Forelimb muscle (tissue), 1 donor: Measurements from ENCODE around the gene GMPR. TPM values are rescaled to one million over a fixed set of nuclear protein-coding genes. Genes with fewer than 3 reads are reported as not detected.

Experiments
- DNase-seq: peaks from one replicate; pipeline ENCODE4 v3.0.0-alpha.2; 2013; ENCODE audit warnings: low read depth
- polyA plus RNA-seq: library from polyadenylated mRNA; unstranded; fragments of 120-200 nt; gene quantifications from one replicate; pipeline ENCODE4 v1.2.1, GENCODE V29; 2013; ENCODE audit not compliant: insufficient read length

Gene GMPR
- 66.8 TPM for polyA plus RNA-seq

- no peak for DNase-seq
Measured at GRCh38 chr6:16238057-16238962, at the start of gene GMPR. GMPR (plus strand) TSS chr6:16238587; CDS start chr6:16238694, 107 bp downstream.

- no peak for DNase-seq
Measured at GRCh38 chr6:16190214-16190613, 48.2 kb upstream of the GMPR start.

- no peak for DNase-seq
Measured at GRCh38 chr6:16196260-16196983, 42.0 kb upstream of the GMPR start.

- no peak for DNase-seq
Measured at GRCh38 chr6:16196984-16197546, 41.3 kb upstream of the GMPR start.

DNA sequence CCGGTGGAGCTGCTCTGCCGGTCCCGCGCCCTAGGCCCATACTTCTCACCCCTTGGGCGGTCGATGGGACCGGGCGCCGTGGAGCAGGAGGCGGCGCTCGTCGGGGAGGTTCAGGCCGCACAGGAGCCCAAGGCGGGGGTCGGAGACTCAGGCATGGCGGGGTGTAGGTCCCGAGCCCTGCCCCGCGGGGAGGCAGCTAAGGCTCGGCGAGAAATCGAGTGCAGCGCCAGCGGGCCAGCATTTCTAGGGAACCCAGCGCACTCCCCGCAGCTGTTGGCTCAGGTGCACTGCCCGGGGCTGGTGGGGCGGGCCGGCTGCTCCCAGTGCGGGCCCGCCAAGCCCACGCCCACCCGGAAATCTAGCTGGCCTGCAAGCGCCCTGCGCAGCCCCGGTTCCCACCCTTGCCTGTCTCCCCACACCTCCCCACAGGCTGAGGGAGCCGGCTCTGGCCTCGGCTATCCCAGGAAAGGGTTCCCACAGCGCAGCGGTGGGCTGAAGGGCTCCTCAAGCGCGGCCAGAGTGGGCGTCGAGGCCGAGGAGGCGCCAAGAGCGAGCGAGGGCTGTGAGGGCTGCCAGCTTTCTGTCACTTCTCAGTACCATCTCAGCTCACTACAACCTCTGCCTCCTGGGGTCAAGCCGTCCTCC, 40.2 kb upstream of the GMPR start:
- no peak for DNase-seq

- DNase-seq = no peak
Measured at GRCh38 chr6:16199804-16200203, 38.6 kb upstream of the GMPR start.

- no peak for DNase-seq
Measured at GRCh38 chr6:16200321-16200883, 38.0 kb upstream of the GMPR start.

- DNase-seq = no peak
Measured at GRCh38 chr6:16201706-16202105, 36.7 kb upstream of the GMPR start.

- DNase-seq = no peak
Measured at GRCh38 chr6:16204653-16205376, 33.6 kb upstream of the GMPR start.

DNA sequence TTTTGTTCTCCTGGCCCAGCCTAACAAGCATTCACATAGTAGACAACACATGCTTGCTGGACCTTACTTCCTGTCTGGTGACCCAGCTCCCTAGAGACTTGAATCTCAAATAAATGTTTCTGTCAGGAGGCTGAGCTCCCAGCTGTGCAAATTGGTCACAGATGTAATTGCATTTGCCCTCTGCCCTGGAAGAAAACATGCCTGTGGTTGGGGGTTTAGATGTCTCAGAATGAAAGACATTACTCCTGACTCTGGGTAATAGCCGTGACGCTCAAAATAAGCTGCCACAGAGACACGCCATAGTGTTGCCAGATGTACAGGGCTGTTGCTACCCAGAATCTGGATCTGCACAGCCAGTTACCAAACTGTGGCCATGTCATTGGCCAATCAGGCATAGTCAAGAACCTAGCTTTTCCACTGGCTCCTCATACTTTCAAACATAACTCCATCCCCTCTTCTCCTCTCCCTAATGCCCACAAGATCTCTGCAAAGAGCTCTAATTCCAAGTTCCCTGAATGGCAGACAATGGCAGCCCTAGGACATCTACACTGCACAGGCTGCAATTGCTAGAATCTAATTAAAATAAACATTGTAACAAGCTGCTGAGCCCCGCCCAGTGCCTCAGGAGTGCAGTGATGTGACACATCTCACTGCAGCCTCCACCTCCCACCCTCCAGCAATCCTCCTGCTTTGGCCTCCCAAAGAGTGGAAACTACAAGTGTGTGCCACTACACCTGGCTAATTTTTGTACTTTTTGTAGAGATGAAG, 32.8 kb upstream of the GMPR start:
- DNase-seq = no peak

GRCh38 chr6:16206595-16207037, 31.8 kb upstream of the GMPR start:
- peak; percentile 78 for DNase-seq

GRCh38 chr6:16208989-16209388, 29.4 kb upstream of the GMPR start:
- DNase-seq = no peak

DNA sequence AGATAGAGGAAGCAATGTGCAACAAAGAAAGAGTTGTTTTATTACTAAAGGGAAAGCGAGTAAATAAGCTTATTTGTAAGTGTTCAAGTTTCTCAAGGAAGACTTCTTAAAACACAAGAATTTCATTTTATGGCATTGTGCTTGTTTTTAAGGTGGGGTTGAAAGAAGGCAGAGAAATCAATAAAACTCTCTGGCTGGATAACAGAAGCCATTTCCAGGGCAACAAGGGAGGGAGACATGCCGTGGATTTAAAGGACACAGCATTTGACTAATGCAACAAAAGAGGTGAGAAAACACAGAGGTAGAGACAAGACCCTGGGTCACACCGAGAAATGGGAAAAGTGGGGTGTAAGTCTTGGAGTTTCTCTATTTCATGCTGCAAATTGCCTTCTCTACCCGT, 28.8 kb upstream of the GMPR start:
- DNase-seq = no peak

- no peak for DNase-seq
Measured at GRCh38 chr6:16212276-16212675, 26.1 kb upstream of the GMPR start.

DNA sequence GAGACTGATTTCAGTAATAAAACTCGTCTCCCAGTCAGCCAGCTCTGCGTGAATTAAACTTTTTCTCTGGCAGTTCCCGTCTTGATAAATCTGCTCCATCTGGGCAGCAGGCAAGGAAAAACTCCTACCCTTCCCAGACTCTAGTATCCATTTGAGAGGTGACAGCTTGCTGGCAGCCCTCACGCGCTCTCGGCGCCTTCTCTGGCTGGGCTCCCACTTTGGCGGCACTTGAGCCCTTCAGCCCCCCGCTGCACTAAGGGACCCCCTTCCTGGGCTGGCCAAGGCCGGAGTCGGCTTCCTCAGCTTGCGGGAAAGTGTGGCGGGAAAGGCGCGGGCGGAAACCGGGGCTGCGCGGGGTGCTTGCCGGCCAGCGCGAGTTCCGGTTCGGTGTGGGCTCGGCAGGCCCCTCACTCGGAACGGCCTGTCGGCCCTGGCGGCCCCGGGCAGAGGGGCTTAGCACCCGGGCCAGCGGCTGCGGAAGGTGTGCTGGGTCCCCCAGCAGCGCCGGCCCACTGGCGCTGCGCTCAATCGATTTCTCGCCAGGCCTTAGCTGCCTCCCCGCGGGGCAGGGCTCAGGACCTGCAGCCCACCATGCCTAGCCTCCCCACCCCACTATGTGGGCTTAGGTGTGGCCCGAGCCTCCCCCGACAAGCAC, 21.8 kb upstream of the GMPR start:
- no peak for DNase-seq

- DNase-seq = no peak
Measured at GRCh38 chr6:16217156-16217721, 21.1 kb upstream of the GMPR start.

GRCh38 chr6:16222826-16223225, 15.6 kb upstream of the GMPR start:
- no peak for DNase-seq

GRCh38 chr6:16223362-16223761, 15.0 kb upstream of the GMPR start:
- no peak for DNase-seq

- DNase-seq = no peak
Measured at GRCh38 chr6:16224409-16224808, 14.0 kb upstream of the GMPR start.
